ENCODE data around the gene SLCO1C1.

The SLCO1C1 gene, protein sequence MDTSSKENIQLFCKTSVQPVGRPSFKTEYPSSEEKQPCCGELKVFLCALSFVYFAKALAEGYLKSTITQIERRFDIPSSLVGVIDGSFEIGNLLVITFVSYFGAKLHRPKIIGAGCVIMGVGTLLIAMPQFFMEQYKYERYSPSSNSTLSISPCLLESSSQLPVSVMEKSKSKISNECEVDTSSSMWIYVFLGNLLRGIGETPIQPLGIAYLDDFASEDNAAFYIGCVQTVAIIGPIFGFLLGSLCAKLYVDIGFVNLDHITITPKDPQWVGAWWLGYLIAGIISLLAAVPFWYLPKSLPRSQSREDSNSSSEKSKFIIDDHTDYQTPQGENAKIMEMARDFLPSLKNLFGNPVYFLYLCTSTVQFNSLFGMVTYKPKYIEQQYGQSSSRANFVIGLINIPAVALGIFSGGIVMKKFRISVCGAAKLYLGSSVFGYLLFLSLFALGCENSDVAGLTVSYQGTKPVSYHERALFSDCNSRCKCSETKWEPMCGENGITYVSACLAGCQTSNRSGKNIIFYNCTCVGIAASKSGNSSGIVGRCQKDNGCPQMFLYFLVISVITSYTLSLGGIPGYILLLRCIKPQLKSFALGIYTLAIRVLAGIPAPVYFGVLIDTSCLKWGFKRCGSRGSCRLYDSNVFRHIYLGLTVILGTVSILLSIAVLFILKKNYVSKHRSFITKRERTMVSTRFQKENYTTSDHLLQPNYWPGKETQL

DNA sequence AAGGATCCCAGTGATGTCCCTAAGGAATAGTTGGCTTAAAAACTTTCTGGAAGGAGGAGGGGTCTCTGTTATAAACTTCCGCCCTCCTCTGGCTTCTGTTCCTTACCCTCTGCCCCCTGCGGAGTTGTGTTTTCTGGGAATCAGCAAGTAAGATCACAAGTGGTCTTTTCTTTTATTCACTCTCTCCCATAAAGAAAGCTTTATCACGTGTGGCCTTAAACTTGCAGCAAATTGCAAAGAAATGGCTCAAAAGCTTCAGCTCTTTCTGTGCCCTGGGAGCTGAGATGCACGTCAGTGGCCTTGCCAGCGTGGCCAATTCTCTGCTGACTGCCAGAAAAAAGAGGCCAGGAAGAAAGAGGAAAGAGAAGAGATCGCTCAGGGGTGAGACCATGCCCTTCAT lies at the start of gene SLCO1C1:
Gene SLCO1C1 (plus strand): TSS at position 101 of the 400 bp plus-strand sequence. CDS start 4,245 bp downstream, outside the sequence.
- ChIA-PET POLR2A (no interaction called here), CTCF (no interaction called here)
- TF ChIP-seq, protein P1, sequence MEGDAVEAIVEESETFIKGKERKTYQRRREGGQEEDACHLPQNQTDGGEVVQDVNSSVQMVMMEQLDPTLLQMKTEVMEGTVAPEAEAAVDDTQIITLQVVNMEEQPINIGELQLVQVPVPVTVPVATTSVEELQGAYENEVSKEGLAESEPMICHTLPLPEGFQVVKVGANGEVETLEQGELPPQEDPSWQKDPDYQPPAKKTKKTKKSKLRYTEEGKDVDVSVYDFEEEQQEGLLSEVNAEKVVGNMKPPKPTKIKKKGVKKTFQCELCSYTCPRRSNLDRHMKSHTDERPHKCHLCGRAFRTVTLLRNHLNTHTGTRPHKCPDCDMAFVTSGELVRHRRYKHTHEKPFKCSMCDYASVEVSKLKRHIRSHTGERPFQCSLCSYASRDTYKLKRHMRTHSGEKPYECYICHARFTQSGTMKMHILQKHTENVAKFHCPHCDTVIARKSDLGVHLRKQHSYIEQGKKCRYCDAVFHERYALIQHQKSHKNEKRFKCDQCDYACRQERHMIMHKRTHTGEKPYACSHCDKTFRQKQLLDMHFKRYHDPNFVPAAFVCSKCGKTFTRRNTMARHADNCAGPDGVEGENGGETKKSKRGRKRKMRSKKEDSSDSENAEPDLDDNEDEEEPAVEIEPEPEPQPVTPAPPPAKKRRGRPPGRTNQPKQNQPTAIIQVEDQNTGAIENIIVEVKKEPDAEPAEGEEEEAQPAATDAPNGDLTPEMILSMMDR (IDR thresholded peaks at IDR 0.05; ENCODE audit: control extremely low read depth, extremely low read depth, low read depth, missing control alignments), result no peak
- DNase-seq (ENCODE audit: extremely low spot score), result no peak

DNA sequence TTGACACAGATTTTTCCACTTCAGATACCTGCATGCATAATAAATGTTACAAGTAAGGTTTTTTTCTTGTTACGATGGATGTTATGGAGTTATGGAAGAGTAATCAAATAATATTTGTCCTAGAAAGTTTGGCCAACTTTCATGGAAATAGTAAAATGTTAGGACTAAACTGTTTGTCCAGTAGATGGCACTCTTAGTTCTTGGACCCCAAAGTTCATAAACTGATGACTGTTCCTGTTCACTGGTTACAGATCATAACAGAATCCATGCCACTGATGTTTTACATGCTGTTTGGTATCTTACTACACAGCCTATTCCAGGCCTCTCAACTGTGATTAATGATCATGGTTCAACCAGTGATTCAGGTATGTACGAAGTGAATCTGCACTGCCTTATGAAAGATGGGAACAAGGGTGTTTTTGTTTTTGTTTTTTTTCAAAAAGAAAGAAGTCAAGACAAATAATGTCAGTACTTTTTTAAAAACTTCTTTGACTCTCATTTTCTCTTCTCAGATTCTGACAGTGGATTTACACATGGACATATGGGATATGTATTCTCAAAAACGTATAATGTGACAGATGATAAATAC lies 48.8 kb upstream of the SLCO1C1 start:
- ChIA-PET CTCF (interaction anchor here (1.3 kb wide), 1 partner anchor 10 kb away, joined by 3 read pairs; no protein-coding TSS in a partner anchor), POLR2A (no interaction called here)
- TF ChIP-seq, protein P1 (IDR thresholded peaks at IDR 0.05; ENCODE audit: control extremely low read depth, extremely low read depth, low read depth, missing control alignments), result peak; percentile 44
- peak; percentile 6 for DNase-seq (ENCODE audit: extremely low spot score)

DNA sequence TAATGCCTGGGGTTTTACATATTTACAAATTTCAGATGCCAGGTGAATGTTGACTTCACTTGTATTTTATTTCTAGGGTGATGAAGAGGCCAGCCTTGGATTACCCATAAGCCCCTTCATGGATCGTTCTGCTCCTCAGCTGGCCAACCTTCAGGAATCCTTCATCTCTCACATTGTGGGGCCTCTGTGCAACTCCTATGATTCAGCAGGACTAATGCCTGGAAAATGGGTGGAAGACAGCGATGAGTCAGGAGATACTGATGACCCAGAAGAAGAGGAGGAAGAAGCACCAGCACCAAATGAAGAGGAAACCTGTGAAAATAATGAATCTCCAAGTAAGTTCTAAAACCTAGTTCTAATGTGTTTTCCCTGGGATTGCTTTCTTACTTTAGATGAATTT lies 41.3 kb upstream of the SLCO1C1 start:
- no peak for DNase-seq (ENCODE audit: extremely low spot score)
- TF ChIP-seq, protein P1 (IDR thresholded peaks at IDR 0.05; ENCODE audit: control extremely low read depth, extremely low read depth, low read depth, missing control alignments), result no peak
- POLR2A ChIA-PET, result no interaction called here
- CTCF ChIA-PET, result interaction anchor here (1.7 kb wide), 1 partner anchor 10 kb away, joined by 5 read pairs; no protein-coding TSS in a partner anchor

DNA sequence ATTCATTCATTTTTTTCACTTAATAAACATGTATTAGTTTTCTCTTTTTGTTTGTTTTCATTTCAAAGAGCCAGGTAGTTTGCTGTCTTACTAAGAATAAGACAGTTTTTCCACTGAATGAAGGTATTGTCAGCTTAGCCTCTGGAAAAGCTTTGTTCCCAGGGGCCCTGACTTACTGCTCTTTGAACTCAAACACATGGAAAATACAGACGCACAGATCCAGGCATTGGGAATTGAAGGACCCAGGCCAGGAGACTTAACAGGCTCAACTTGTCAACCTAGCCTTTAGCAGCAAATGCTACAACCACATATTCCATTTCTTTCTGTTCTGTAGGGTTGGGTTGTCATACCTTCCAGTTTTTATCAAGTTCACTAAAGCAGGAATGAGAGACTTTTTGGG lies 38.5 kb upstream of the SLCO1C1 start:
- CTCF ChIA-PET, result no interaction called here
- POLR2A ChIA-PET, result no interaction called here
- TF ChIP-seq, protein P1 (IDR thresholded peaks at IDR 0.05; ENCODE audit: control extremely low read depth, extremely low read depth, low read depth, missing control alignments), result no peak
- no peak for DNase-seq (ENCODE audit: extremely low spot score)

DNA sequence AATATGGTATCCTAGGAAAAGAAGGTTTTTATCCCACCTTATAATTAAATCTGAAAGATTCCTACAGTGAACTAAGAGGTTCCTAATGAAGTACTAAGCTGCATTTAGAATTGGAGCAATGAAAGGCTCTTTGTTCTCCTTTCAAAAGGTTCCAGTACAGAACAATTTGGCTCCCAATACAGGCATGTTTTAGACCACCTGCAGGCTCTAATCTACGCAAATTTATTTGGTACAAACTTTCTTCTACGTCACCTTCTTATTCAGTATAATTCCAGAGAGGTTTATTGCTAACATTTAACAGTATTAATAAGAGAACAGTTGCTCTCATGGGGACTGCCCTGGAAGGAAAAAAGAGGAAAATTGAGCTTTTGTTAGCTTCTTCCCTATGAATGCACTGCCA lies 37.6 kb upstream of the SLCO1C1 start:
- TF ChIP-seq, protein P1 (IDR thresholded peaks at IDR 0.05; ENCODE audit: control extremely low read depth, extremely low read depth, low read depth, missing control alignments), result no peak
- ChIA-PET CTCF (no interaction called here), POLR2A (no interaction called here)
- no peak for DNase-seq (ENCODE audit: extremely low spot score)

DNA sequence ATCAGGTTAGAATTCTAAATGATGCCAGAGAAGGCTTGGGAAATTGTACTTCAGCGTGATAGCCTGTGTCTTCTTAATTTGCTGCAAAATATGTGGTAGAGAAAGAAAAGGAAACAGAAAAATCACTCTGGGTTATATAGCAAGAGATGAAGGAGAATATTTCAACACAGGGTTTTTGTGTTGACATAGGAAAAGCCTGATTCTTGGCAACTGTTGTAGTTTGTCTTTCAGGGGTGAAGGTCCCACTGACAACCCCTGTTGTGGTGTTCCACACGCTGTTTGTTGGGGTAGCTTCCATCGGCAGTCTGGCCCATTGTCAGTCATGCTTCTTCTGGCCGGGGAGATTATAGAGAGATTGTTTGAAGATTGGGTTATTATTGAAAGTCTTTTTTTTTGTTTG lies 13.8 kb upstream of the SLCO1C1 start:
- POLR2A ChIA-PET, result no interaction called here
- CTCF ChIA-PET, result no interaction called here

More for the DNA sequence above, 13.8 kb upstream of the SLCO1C1 start:
- TF ChIP-seq, protein P1 (IDR thresholded peaks at IDR 0.05; ENCODE audit: control extremely low read depth, extremely low read depth, low read depth, missing control alignments), result no peak
- no peak for DNase-seq (ENCODE audit: extremely low spot score)
